Measurements from ENCODE around the gene BMERB1. TPM values are rescaled to one million over a fixed set of nuclear protein-coding genes. Genes with fewer than 3 reads are reported as not detected.

BMERB1 gene
- total and polyA plus RNA-seq, 4 donors, result 5.6 to 33.3 (median 9.0) TPM

DNA sequence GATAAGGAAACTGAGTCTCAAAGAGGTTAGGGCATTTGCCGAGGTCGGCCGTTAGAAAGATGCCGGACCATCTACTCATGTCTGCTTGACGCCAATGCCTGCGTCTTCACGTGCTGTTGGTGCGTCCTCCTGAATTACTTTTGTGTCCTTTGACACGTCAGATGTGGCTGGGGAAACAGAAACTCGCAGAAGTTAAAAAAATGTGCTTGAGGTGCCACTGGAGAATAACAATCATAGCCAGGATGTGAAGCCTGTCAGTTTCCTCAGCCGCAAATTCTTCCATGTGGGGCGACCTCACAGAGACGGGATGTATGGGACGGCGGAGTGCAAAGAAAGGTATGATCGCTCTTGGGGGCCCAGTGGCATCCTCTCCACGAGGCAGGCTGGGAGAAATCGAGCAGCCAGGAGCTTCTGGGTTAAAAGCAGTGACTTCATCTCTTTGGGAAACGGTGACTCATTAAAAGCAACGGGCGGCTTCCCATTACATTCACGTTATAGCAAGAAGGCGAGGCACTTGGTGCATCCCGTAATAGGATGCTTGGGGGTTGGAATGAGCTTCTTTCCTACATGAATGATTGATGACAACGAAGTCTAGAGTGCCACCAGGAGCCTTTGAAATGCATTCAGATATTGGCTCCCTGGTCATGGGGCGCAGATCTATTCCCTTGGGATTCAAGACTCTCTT is 67.8 kb downstream of the BMERB1 start:
- Histone ChIP-seq H3K36me3 (ENCODE audit: control insufficient read depth in 4 of 4, insufficient read depth in 3 of 4, low read depth in 1 of 4, low read length in 3 of 4) (no peaks in the 10 kb centered on the region), H3K27ac (ENCODE audit: low read depth in 1 of 2, low read length in 2 of 2) (no peak overlapping the region), H3K4me1 (ENCODE audit: control insufficient read depth in 4 of 4, insufficient read depth in 4 of 4, low read length in 3 of 4) (peaks cover 2 to 9% (median 6%) of the 10 kb centered on the region in 4 donors), H3K27me3 (ENCODE audit: control insufficient read depth in 4 of 4, insufficient read depth in 4 of 4, low read length in 3 of 4) (no peaks in the 10 kb centered on the region), H3K4me3 (ENCODE audit: low read depth in 1 of 3, low read length in 3 of 3) (no peak overlapping the region), H3K9me3 (ENCODE audit: control insufficient read depth in 4 of 4, low read length in 3 of 4) (no peaks in the 10 kb centered on the region), H3K9ac (ENCODE audit: low read depth in 1 of 2, low read length in 2 of 2) (no peak overlapping the region)
- no peak for DNase-seq (ENCODE audit: low spot score)
- WGBS, result 87% methylated on average over 26 of the region's 26 CpGs
- TF ChIP-seq, protein P1, sequence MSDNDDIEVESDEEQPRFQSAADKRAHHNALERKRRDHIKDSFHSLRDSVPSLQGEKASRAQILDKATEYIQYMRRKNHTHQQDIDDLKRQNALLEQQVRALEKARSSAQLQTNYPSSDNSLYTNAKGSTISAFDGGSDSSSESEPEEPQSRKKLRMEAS (IDR thresholded peaks at IDR 0.05), result no peak
- TF ChIP-seq ZBTB33 (IDR thresholded peaks at IDR 0.05) (no peak), GABPA (IDR thresholded peaks at IDR 0.05 in 1 of 2, conservative IDR thresholded peaks at IDR 0.05 in 1 of 2) (no peak), SP1 (IDR thresholded peaks at IDR 0.05) (no peak), HNF4G (IDR thresholded peaks at IDR 0.05) (no peak), FOXA2 (IDR thresholded peaks at IDR 0.05) (no peak), RXRA (IDR thresholded peaks at IDR 0.05) (no peak), REST (IDR thresholded peaks at IDR 0.05) (no peak), ATF3 (IDR thresholded peaks at IDR 0.05) (no peak)

GRCh38 chr16:15506441-15506840 is 72.1 kb downstream of the BMERB1 start:
- Histone ChIP-seq H3K27me3 (ENCODE audit: control insufficient read depth in 4 of 4, insufficient read depth in 4 of 4, low read length in 3 of 4) (no peaks in the 10 kb centered on the region), H3K9ac (ENCODE audit: low read depth in 1 of 2, low read length in 2 of 2) (no peak overlapping the region), H3K36me3 (ENCODE audit: control insufficient read depth in 4 of 4, insufficient read depth in 3 of 4, low read depth in 1 of 4, low read length in 3 of 4) (no peaks in the 10 kb centered on the region), H3K4me1 (ENCODE audit: control insufficient read depth in 4 of 4, insufficient read depth in 4 of 4, low read length in 3 of 4) (no peaks in the 10 kb centered on the region), H3K9me3 (ENCODE audit: control insufficient read depth in 4 of 4, low read length in 3 of 4) (no peaks in the 10 kb centered on the region), H3K27ac (ENCODE audit: low read depth in 1 of 2, low read length in 2 of 2) (no peak overlapping the region), H3K4me3 (ENCODE audit: low read depth in 1 of 3, low read length in 3 of 3) (no peak overlapping the region)
- no peak for DNase-seq (ENCODE audit: low spot score)
- TF ChIP-seq RXRA (IDR thresholded peaks at IDR 0.05) (no peak), HNF4A (conservative IDR thresholded peaks at IDR 0.05) (no peak), GABPA (IDR thresholded peaks at IDR 0.05 in 1 of 2, conservative IDR thresholded peaks at IDR 0.05 in 1 of 2) (no peak), ATF3 (IDR thresholded peaks at IDR 0.05) (no peak)
- TF ChIP-seq, protein P1 (IDR thresholded peaks at IDR 0.05), result no peak
- 85% methylated on average over 4 of the region's 4 CpGs for WGBS
